Tibial artery (tissue), 4 donors: ENCODE results near the gene B4GALNT1.
"Not testable (repeated sequence)": the region's sequence is repeated elsewhere in the genome, so short reads cannot be mapped to it uniquely, and the experiment has no call there.

ENCODE experiments used
- DNase-seq, 2 donors: peaks; one replicate each; pipeline ENCODE4 v3.0.0-alpha.2; 2019
- H3K27ac ChIP-seq, 2 donors: fragments of 200-600 bp; sonication (generic) in 1 of 2; 1 replicate in 1 of 2; 2 replicates in 1 of 2; pipeline ENCODE4 v1.5.1; 2018 to 2019; ENCODE audit warnings: mild to moderate bottlenecking in 1 of 2
- H3K27me3 ChIP-seq, 2 donors: fragments of 200-600 bp; sonication (generic) in 1 of 2; one replicate each; pipeline versions ENCODE4 v1.5.1 to v1.6.0; 2016 to 2019
- H3K36me3 ChIP-seq, 3 donors: fragments of 200-600 bp; sonication (generic) in 2 of 3; one replicate each; pipeline ENCODE4 v1.5.1; 2016 to 2019; ENCODE audit warnings: mild to moderate bottlenecking in 2 of 3
- H3K4me1 ChIP-seq, 4 donors: fragments of 200-600 bp; sonication (generic) in 2 of 4; 1 replicate in 3 of 4; 2 replicates in 1 of 4; pipeline ENCODE4 v1.5.1; 2016 to 2019
- H3K4me3 ChIP-seq, 2 donors: fragments of 200-600 bp; sonication (generic) in 1 of 2; 1 replicate in 1 of 2; 2 replicates in 1 of 2; pipeline ENCODE4 v1.5.1; 2018 to 2019; ENCODE audit warnings: mild to moderate bottlenecking in 2 of 2
- H3K9me3 ChIP-seq, 3 donors: fragments of 200-600 bp; sonication (generic) in 1 of 3; one replicate each; pipeline ENCODE4 v1.5.1; 2016 to 2019
- CTCF ChIP-seq, 2 experiments: fragments of 200-600 bp in 1 of 2; fragments of 450-650 bp in 1 of 2; IDR thresholded peaks; one replicate each; pipeline ENCODE4 v1.5.1; 2017 to 2019; ENCODE audit warnings: antibody characterized with exemption in 2 of 2, mild to moderate bottlenecking in 1 of 2, moderate library complexity in 1 of 2
- intact Hi-C: fragments of 100-400 bp; cut with DNase I; formaldehyde crosslinking; loops from one replicate; pipeline ENCODE4 v1.15.0; 2023; ENCODE audit warnings: low total_unique reads

B4GALNT1 gene

GRCh38 chr12:57655541-57656240 is 22.7 kb upstream of the B4GALNT1 start:
- H3K4me3 ChIP-seq: no peak overlapping the region
- DNase-seq: no peak
- intact Hi-C loops: no loop called here
- peaks cover 0 to 7% of the 10 kb centered on the region in 2 donors for H3K27me3 ChIP-seq
- TF ChIP-seq CTCF (IDR thresholded peaks at IDR 0.05): no peak
- H3K36me3 ChIP-seq: no peaks in the 10 kb centered on the region
- H3K27ac ChIP-seq: no peak overlapping the region
- no peaks in the 10 kb centered on the region for H3K4me1 ChIP-seq
- no peaks in the 10 kb centered on the region for H3K9me3 ChIP-seq

GRCh38 chr12:57654042-57654441 is 21.0 kb upstream of the B4GALNT1 start:
- no peak overlapping the region for H3K4me3 ChIP-seq
- H3K27ac ChIP-seq: no peak overlapping the region
- no peaks in the 10 kb centered on the region for H3K4me1 ChIP-seq
- no peaks in the 10 kb centered on the region for H3K36me3 ChIP-seq
- peaks cover 0 to 7% of the 10 kb centered on the region in 2 donors for H3K27me3 ChIP-seq
- DNase-seq: no peak
- intact Hi-C loops: no loop called here
- no peak for TF ChIP-seq CTCF (IDR thresholded peaks at IDR 0.05)
- no peaks in the 10 kb centered on the region for H3K9me3 ChIP-seq

GRCh38 chr12:57646659-57647049 is 13.7 kb upstream of the B4GALNT1 start:
- H3K36me3 ChIP-seq, intact Hi-C loops: not testable (repeated sequence)

GRCh38 chr12:57645990-57646658 is 13.1 kb upstream of the B4GALNT1 start:
- H3K4me3 ChIP-seq, H3K4me1 ChIP-seq, intact Hi-C loops, DNase-seq, H3K36me3 ChIP-seq, H3K27ac ChIP-seq, H3K9me3 ChIP-seq: not testable (repeated sequence)
- H3K27me3 ChIP-seq: peaks cover 0 to 26% of the 10 kb centered on the region in 2 donors

More at GRCh38 chr12:57646659-57647049, 13.7 kb upstream of the B4GALNT1 start:
- not testable (repeated sequence) for H3K27ac ChIP-seq, H3K4me3 ChIP-seq, H3K9me3 ChIP-seq, DNase-seq, H3K4me1 ChIP-seq
- peaks cover 0 to 21% of the 10 kb centered on the region in 2 donors for H3K27me3 ChIP-seq

GRCh38 chr12:57641699-57642442 is 8.9 kb upstream of the B4GALNT1 start:
- Histone ChIP-seq H3K4me1 (no peaks in the 10 kb centered on the region), H3K4me3 (no peak overlapping the region), H3K27me3 (peaks cover 0 to 47% of the 10 kb centered on the region in 2 donors), H3K36me3 (no peaks in the 10 kb centered on the region), H3K27ac (no peak overlapping the region), H3K9me3 (peaks cover 0 to 7% (median 0%) of the 10 kb centered on the region in 3 donors)
- TF ChIP-seq CTCF (IDR thresholded peaks at IDR 0.05): no peak
- intact Hi-C loops: no loop called here
- DNase-seq: no peak

GRCh38 chr12:57640175-57641042 is 7.4 kb upstream of the B4GALNT1 start:
- Histone ChIP-seq H3K4me3 (no peak overlapping the region), H3K4me1 (no peaks in the 10 kb centered on the region), H3K36me3 (no peaks in the 10 kb centered on the region), H3K27me3 (peaks cover 0 to 44% of the 10 kb centered on the region in 2 donors), H3K27ac (no peak overlapping the region), H3K9me3 (peaks cover 0 to 4% (median 0%) of the 10 kb centered on the region in 3 donors)
- DNase-seq: no peak
- TF ChIP-seq CTCF (IDR thresholded peaks at IDR 0.05): no peak
- intact Hi-C loops: no loop called here
